Stimulated activated memory B cell treated with anti-CD40 and anti-IgM and Interleukin-4, amounts not matched to agents 10 μg/mL and 1 μg/mL and 100 μg/mL, for 72 hours (primary cell): Measurements from ENCODE around the gene B3GNT7.
"Not testable (repeated sequence)": the region's sequence is repeated elsewhere in the genome, so short reads cannot be mapped to it uniquely, and the experiment has no call there.

Source experiments
- ATAC-seq: fragments of 150-1000 bp; cut with Tn5 transposase; 2 replicates; pipeline ENCODE4 v1.10.0; 2021
- H3K27ac Mint-ChIP-seq: one replicate; pipeline ENCODE4 v1.8.0; 2022; ENCODE audit warnings: mild to moderate bottlenecking, mixed read lengths
- H3K27me3 Mint-ChIP-seq: one replicate; pipeline ENCODE4 v1.8.0; 2022; ENCODE audit warnings: mixed read lengths
- H3K36me3 Mint-ChIP-seq: one replicate; pipeline ENCODE4 v1.8.0; 2022; ENCODE audit warnings: mixed read lengths
- H3K4me1 Mint-ChIP-seq: one replicate; pipeline ENCODE4 v1.8.0; 2022; ENCODE audit warnings: mixed read lengths
- H3K4me3 Mint-ChIP-seq: one replicate; pipeline ENCODE4 v1.8.0; 2022; ENCODE audit warnings: mild to moderate bottlenecking, moderate library complexity, mixed read lengths
- H3K9me3 Mint-ChIP-seq: one replicate; pipeline ENCODE4 v1.8.0; 2022; ENCODE audit warnings: mixed read lengths

Gene B3GNT7

GRCh38 chr2:231399853-231400680, 4.6 kb downstream of the B3GNT7 start:
- Mint-ChIP-seq H3K4me3 (no peak overlapping the region), H3K4me1 (peaks cover 27% of the 10 kb centered on the region), H3K27ac (no peak overlapping the region), H3K9me3 (no peaks in the 10 kb centered on the region), H3K36me3 (peaks cover 17% of the 10 kb centered on the region), H3K27me3 (no peaks in the 10 kb centered on the region)
- no peak for ATAC-seq

GRCh38 chr2:231400681-231401080, 5.2 kb downstream of the B3GNT7 start:
- Mint-ChIP-seq H3K36me3 (peaks cover 17% of the 10 kb centered on the region), H3K4me1 (peaks cover 32% of the 10 kb centered on the region)
- not testable (repeated sequence) for ATAC-seq, H3K27me3 Mint-ChIP-seq, H3K9me3 Mint-ChIP-seq, H3K4me3 Mint-ChIP-seq, H3K27ac Mint-ChIP-seq

- H3K36me3 Mint-ChIP-seq = peaks cover 17% of the 10 kb centered on the region
- peaks cover 36% of the 10 kb centered on the region for H3K4me1 Mint-ChIP-seq
- not testable (repeated sequence) for H3K9me3 Mint-ChIP-seq, H3K27me3 Mint-ChIP-seq, ATAC-seq, H3K4me3 Mint-ChIP-seq
- peak overlapping the region; percentile 18 for H3K27ac Mint-ChIP-seq
Measured at GRCh38 chr2:231401101-231401500, 5.6 kb downstream of the B3GNT7 start.

- not testable (repeated sequence) for H3K27ac Mint-ChIP-seq, H3K9me3 Mint-ChIP-seq, ATAC-seq, H3K4me3 Mint-ChIP-seq, H3K27me3 Mint-ChIP-seq
- peaks cover 20% of the 10 kb centered on the region for H3K4me1 Mint-ChIP-seq
- peaks cover 11% of the 10 kb centered on the region for H3K36me3 Mint-ChIP-seq
Measured at GRCh38 chr2:231403421-231404182, 8.1 kb downstream of the B3GNT7 start.

- H3K27ac Mint-ChIP-seq, ATAC-seq, H3K27me3 Mint-ChIP-seq, H3K36me3 Mint-ChIP-seq, H3K4me3 Mint-ChIP-seq, H3K9me3 Mint-ChIP-seq: not testable (repeated sequence)
- peaks cover 20% of the 10 kb centered on the region for H3K4me1 Mint-ChIP-seq
Measured at GRCh38 chr2:231404183-231404578, 8.7 kb downstream of the B3GNT7 start.

GRCh38 chr2:231405601-231406367, 10.3 kb downstream of the B3GNT7 start:
- not testable (repeated sequence) for ATAC-seq, H3K9me3 Mint-ChIP-seq, H3K27me3 Mint-ChIP-seq
- Mint-ChIP-seq H3K36me3 (peaks cover 16% of the 10 kb centered on the region), H3K27ac (peak overlapping the region; percentile 31), H3K4me3 (peak overlapping the region; percentile 64), H3K4me1 (peaks cover 15% of the 10 kb centered on the region)

GRCh38 chr2:231407686-231408085, 12.2 kb downstream of the B3GNT7 start:
- ATAC-seq, H3K27ac Mint-ChIP-seq, H3K36me3 Mint-ChIP-seq, H3K27me3 Mint-ChIP-seq, H3K9me3 Mint-ChIP-seq, H3K4me3 Mint-ChIP-seq: not testable (repeated sequence)
- H3K4me1 Mint-ChIP-seq = peaks cover 15% of the 10 kb centered on the region

- not testable (repeated sequence) for H3K36me3 Mint-ChIP-seq, H3K27me3 Mint-ChIP-seq, H3K27ac Mint-ChIP-seq, H3K9me3 Mint-ChIP-seq, H3K4me3 Mint-ChIP-seq, ATAC-seq
- H3K4me1 Mint-ChIP-seq = peaks cover 15% of the 10 kb centered on the region
Measured at GRCh38 chr2:231408304-231408703, 12.8 kb downstream of the B3GNT7 start.

GRCh38 chr2:231409776-231410175, 14.3 kb downstream of the B3GNT7 start:
- ATAC-seq = no peak
- Mint-ChIP-seq H3K4me3 (no peak overlapping the region), H3K27ac (no peak overlapping the region), H3K27me3 (no peaks in the 10 kb centered on the region), H3K9me3 (peaks cover 2% of the 10 kb centered on the region), H3K36me3 (peaks cover 7% of the 10 kb centered on the region), H3K4me1 (peaks cover 14% of the 10 kb centered on the region)

- Mint-ChIP-seq H3K27me3 (peaks cover 2% of the 10 kb centered on the region), H3K36me3 (peaks cover 7% of the 10 kb centered on the region), H3K27ac (no peak overlapping the region), H3K4me1 (peaks cover 7% of the 10 kb centered on the region), H3K9me3 (peaks cover 2% of the 10 kb centered on the region), H3K4me3 (no peak overlapping the region)
- no peak for ATAC-seq
Measured at GRCh38 chr2:231410293-231411004, 14.9 kb downstream of the B3GNT7 start.

GRCh38 chr2:231411237-231411636, 15.7 kb downstream of the B3GNT7 start:
- Mint-ChIP-seq H3K27me3 (peaks cover 10% of the 10 kb centered on the region), H3K9me3 (peaks cover 2% of the 10 kb centered on the region), H3K4me1 (no peaks in the 10 kb centered on the region), H3K27ac (no peak overlapping the region), H3K4me3 (peak overlapping the region; percentile 57), H3K36me3 (peaks cover 7% of the 10 kb centered on the region)
- ATAC-seq = no peak

GRCh38 chr2:231411831-231412617, 16.5 kb downstream of the B3GNT7 start:
- peak overlapping the region; percentile 58 for H3K27ac Mint-ChIP-seq
- peak; percentile 99 for ATAC-seq
- peaks cover 7% of the 10 kb centered on the region for H3K36me3 Mint-ChIP-seq
- peak overlapping the region; percentile 57 for H3K4me3 Mint-ChIP-seq
- H3K9me3 Mint-ChIP-seq = peaks cover 2% of the 10 kb centered on the region
- H3K4me1 Mint-ChIP-seq = no peaks in the 10 kb centered on the region
- H3K27me3 Mint-ChIP-seq = peaks cover 18% of the 10 kb centered on the region

- peak overlapping the region; percentile 57 for H3K4me3 Mint-ChIP-seq
- H3K4me1 Mint-ChIP-seq = no peaks in the 10 kb centered on the region
- peaks cover 7% of the 10 kb centered on the region for H3K36me3 Mint-ChIP-seq
- no peak for ATAC-seq
- peaks cover 2% of the 10 kb centered on the region for H3K9me3 Mint-ChIP-seq
- H3K27me3 Mint-ChIP-seq = peaks cover 20% of the 10 kb centered on the region
- peak overlapping the region; percentile 58 for H3K27ac Mint-ChIP-seq
Measured at GRCh38 chr2:231412618-231412963, 17.1 kb downstream of the B3GNT7 start.

GRCh38 chr2:231413456-231413855, 17.9 kb downstream of the B3GNT7 start:
- H3K4me1 Mint-ChIP-seq = no peaks in the 10 kb centered on the region
- peaks cover 23% of the 10 kb centered on the region for H3K27me3 Mint-ChIP-seq
- H3K36me3 Mint-ChIP-seq = peaks cover 7% of the 10 kb centered on the region
- no peak overlapping the region for H3K4me3 Mint-ChIP-seq
- H3K27ac Mint-ChIP-seq = no peak overlapping the region
- ATAC-seq = no peak
- H3K9me3 Mint-ChIP-seq = peaks cover 2% of the 10 kb centered on the region
